Measurements from ENCODE around the gene TUBB4A. TPM values are rescaled to one million over a fixed set of nuclear protein-coding genes. Genes with fewer than 3 reads are reported as not detected.

Gene TUBB4A
- total RNA-seq, 1 experiment from 2014 or later = 18.5 TPM

GRCh38 chr19:6455924-6456323 is 46.2 kb downstream of the TUBB4A start:
- Mint-ChIP-seq H3K4me1 (peaks cover 11% of the 10 kb centered on the region), H3K4me3 (no peak overlapping the region), H3K27me3 (ENCODE audit: low read depth) (no peaks in the 10 kb centered on the region), H3K36me3 (peaks cover 40% of the 10 kb centered on the region), H3K27ac (no peak overlapping the region), H3K9me3 (peaks cover 13% of the 10 kb centered on the region)
- ChIA-PET CTCF (no interaction called here), POLR2A (interaction anchor here (0.6 kb wide), 1 partner anchor 717 kb away, joined by 3 read pairs; no protein-coding TSS in a partner anchor)
- DNase-seq (ENCODE audit: low spot score) = no peak
- no peak for ATAC-seq
- no peak for TF ChIP-seq GRHL2 (CRISPR knock-in tag; IDR thresholded peaks at IDR 0.05; ENCODE audit: insufficient replicate concordance, severe bottlenecking)
- TF ChIP-seq CDX4 (CRISPR knock-in tag; IDR thresholded peaks at IDR 0.05; ENCODE audit: borderline replicate concordance) = no peak
- no peak for TF ChIP-seq ARID4B (CRISPR knock-in tag; IDR thresholded peaks at IDR 0.05; ENCODE audit: borderline replicate concordance)
- TF ChIP-seq ATF6 (CRISPR knock-in tag; IDR thresholded peaks at IDR 0.05) = no peak
- TF ChIP-seq ATF3 (CRISPR knock-in tag; conservative IDR thresholded peaks at IDR 0.05) = no peak
- no peak for TF ChIP-seq E2F1 (CRISPR knock-in tag; IDR thresholded peaks at IDR 0.05)
- TF ChIP-seq NFYB (CRISPR knock-in tag; conservative IDR thresholded peaks at IDR 0.05; ENCODE audit: low read depth) = no peak
- no peak for TF ChIP-seq FOXP1 (CRISPR knock-in tag; IDR thresholded peaks at IDR 0.05; ENCODE audit: borderline replicate concordance)
- TF ChIP-seq OVOL2 (CRISPR knock-in tag; IDR thresholded peaks at IDR 0.05; ENCODE audit: borderline replicate concordance) = no peak

GRCh38 chr19:6453951-6454565 is 48.1 kb downstream of the TUBB4A start:
- peaks cover 9% of the 10 kb centered on the region for H3K4me1 Mint-ChIP-seq
- ChIA-PET CTCF (no interaction called here), POLR2A (no interaction called here)
- H3K27me3 Mint-ChIP-seq (ENCODE audit: low read depth) = no peaks in the 10 kb centered on the region
- H3K27ac Mint-ChIP-seq = no peak overlapping the region
- no peak for TF ChIP-seq MLX (CRISPR knock-in tag; IDR thresholded peaks at IDR 0.05)
- DNase-seq (ENCODE audit: low spot score) (no peak), ATAC-seq (no peak)
- H3K4me3 Mint-ChIP-seq = no peak overlapping the region
- H3K9me3 Mint-ChIP-seq = peaks cover 13% of the 10 kb centered on the region
- H3K36me3 Mint-ChIP-seq = peaks cover 44% of the 10 kb centered on the region

GRCh38 chr19:6452899-6453298 is 49.2 kb downstream of the TUBB4A start:
- Mint-ChIP-seq H3K36me3 (peaks cover 44% of the 10 kb centered on the region), H3K9me3 (peaks cover 13% of the 10 kb centered on the region), H3K4me3 (no peak overlapping the region), H3K4me1 (no peaks in the 10 kb centered on the region), H3K27ac (no peak overlapping the region), H3K27me3 (ENCODE audit: low read depth) (no peaks in the 10 kb centered on the region)
- DNase-seq (ENCODE audit: low spot score) (no peak), ATAC-seq (no peak)
- POLR2A ChIA-PET = interaction anchor here (0.7 kb wide), 1 partner anchor 23 kb away, joined by 3 read pairs; no protein-coding TSS in a partner anchor
- TF ChIP-seq SMAD3 (CRISPR knock-in tag; IDR thresholded peaks at IDR 0.05; ENCODE audit: borderline replicate concordance) (no peak), NFE2L1 (CRISPR knock-in tag; IDR thresholded peaks at IDR 0.05) (no peak)
- CTCF ChIA-PET = no interaction called here
